Activated CD8-positive, alpha-beta T cell treated with anti-CD3 and anti-CD28 coated beads for 36 hours (primary cell): ENCODE data around the gene CES5A. TPM values are rescaled to one million over a fixed set of nuclear protein-coding genes. Genes with fewer than 3 reads are reported as not detected.
"Not testable (repeated sequence)": the region's sequence is repeated elsewhere in the genome, so short reads cannot be mapped to it uniquely, and the experiment has no call there.

Experiments
- ATAC-seq: fragments of 200-7000 bp; cut with Tn5 transposase; one replicate; pipeline ENCODE4 v1.10.0; 2021; ENCODE audit warnings: mild to moderate bottlenecking, moderate library complexity
- CTCF ChIA-PET: fragments of 350-600 bp; sonication (Branson Sonifier 250); formaldehyde crosslinking; loops from one replicate; lab custom pipeline; 2021; ENCODE audit warnings: antibody characterized with exemption; lab: Charles Lee
- POLR2A ChIA-PET: fragments of 350-600 bp; sonication (Branson Sonifier 250); formaldehyde crosslinking; loops from one replicate; lab custom pipeline; 2021; ENCODE audit warnings: antibody characterized with exemption; lab: Charles Lee
- DNase-seq: peaks from one replicate; pipeline ENCODE4 v3.0.0-alpha.2; 2020
- H3K27ac Mint-ChIP-seq: one replicate; pipeline ENCODE4 v1.8.0; 2021; ENCODE audit warnings: mild to moderate bottlenecking, mixed read lengths
- H3K27me3 Mint-ChIP-seq: one replicate; pipeline ENCODE4 v1.8.0; 2021; ENCODE audit warnings: mixed read lengths
- H3K36me3 Mint-ChIP-seq: one replicate; pipeline ENCODE4 v1.8.0; 2021; ENCODE audit warnings: low read depth, mixed read lengths
- H3K4me1 Mint-ChIP-seq: one replicate; pipeline ENCODE4 v1.8.0; 2021; ENCODE audit warnings: low read depth, mixed read lengths
- H3K4me3 Mint-ChIP-seq: one replicate; pipeline ENCODE4 v1.8.0; 2021; ENCODE audit warnings: mild to moderate bottlenecking, moderate library complexity, mixed read lengths
- H3K9me3 Mint-ChIP-seq: one replicate; pipeline ENCODE4 v1.8.0; 2021; ENCODE audit warnings: mixed read lengths
- intact Hi-C: fragments of 100-400 bp; cut with micrococcal nuclease; formaldehyde crosslinking; loops from one replicate; pipeline ENCODE4 v1.10.0; 2022
- total RNA-seq, 2 experiments: library from RNA; stranded (reverse); gene quantifications; one replicate each; pipeline ENCODE4 v1.2.3, GENCODE V29; 2021
- TF ChIP-seq, protein P1 (sequence below): fragments of 200-600 bp; IDR thresholded peaks from one replicate; pipeline ENCODE4 v1.8.0; 2022; ENCODE audit warnings: antibody characterized with exemption, mild to moderate bottlenecking

The CES5A gene
- total RNA-seq, 2 experiments from 2014 or later, result not detected

DNA sequence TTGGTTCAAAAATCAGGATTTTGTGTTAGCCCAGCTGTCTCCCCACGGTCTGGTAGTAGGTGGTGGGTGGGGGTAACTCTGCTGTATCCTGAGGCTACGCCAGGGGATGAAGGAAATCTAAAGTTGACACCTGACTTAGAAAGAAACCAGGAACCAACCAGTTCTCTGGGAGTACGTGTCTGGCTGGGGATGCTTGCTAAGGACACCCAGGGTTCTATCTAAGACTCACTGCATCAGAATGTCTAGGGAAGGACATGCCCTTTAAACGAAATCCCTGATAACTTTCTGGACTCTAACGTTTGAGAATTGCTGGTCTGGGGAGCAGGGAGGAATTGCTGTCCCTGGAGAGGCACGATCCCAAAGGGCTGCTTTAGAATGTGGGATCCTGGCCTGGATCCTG is 39.2 kb upstream of the CES5A start:
- ChIA-PET CTCF (no interaction called here), POLR2A (no interaction called here)
- Mint-ChIP-seq H3K27me3 (peaks cover 8% of the 10 kb centered on the region), H3K9me3 (peaks cover 2% of the 10 kb centered on the region), H3K36me3 (no peaks in the 10 kb centered on the region), H3K4me1 (no peaks in the 10 kb centered on the region), H3K4me3 (no peak overlapping the region), H3K27ac (no peak overlapping the region)
- DNase-seq (no peak), ATAC-seq (no peak)
- intact Hi-C loops, result no loop called here
- TF ChIP-seq, protein P1, sequence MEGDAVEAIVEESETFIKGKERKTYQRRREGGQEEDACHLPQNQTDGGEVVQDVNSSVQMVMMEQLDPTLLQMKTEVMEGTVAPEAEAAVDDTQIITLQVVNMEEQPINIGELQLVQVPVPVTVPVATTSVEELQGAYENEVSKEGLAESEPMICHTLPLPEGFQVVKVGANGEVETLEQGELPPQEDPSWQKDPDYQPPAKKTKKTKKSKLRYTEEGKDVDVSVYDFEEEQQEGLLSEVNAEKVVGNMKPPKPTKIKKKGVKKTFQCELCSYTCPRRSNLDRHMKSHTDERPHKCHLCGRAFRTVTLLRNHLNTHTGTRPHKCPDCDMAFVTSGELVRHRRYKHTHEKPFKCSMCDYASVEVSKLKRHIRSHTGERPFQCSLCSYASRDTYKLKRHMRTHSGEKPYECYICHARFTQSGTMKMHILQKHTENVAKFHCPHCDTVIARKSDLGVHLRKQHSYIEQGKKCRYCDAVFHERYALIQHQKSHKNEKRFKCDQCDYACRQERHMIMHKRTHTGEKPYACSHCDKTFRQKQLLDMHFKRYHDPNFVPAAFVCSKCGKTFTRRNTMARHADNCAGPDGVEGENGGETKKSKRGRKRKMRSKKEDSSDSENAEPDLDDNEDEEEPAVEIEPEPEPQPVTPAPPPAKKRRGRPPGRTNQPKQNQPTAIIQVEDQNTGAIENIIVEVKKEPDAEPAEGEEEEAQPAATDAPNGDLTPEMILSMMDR, result no peak

DNA sequence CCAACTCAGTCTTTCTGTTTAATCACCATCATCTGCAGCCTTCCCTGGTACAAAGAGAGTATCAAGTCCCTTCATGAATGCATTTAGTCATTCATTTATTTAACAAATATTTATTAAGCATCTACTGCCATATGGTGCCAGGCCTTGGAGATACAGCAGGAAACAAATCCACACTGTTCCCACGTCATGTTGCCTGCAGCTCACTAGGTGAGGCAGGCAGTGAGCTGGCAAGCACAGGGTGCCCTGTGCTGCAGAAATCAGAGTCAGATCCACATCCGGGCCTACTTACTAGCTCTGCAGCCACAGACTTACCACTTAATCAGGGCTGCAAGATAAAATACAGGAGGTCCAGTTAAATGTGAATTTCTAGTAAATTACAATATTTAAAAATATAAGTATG is 38.5 kb upstream of the CES5A start:
- H3K9me3 Mint-ChIP-seq, result peaks cover 2% of the 10 kb centered on the region
- H3K4me3 Mint-ChIP-seq, result no peak overlapping the region
- TF ChIP-seq, protein P1, result no peak
- ChIA-PET CTCF (no interaction called here), POLR2A (no interaction called here)
- peaks cover 8% of the 10 kb centered on the region for H3K27me3 Mint-ChIP-seq
- no peak overlapping the region for H3K27ac Mint-ChIP-seq
- DNase-seq (no peak), ATAC-seq (no peak)
- no peaks in the 10 kb centered on the region for H3K36me3 Mint-ChIP-seq
- H3K4me1 Mint-ChIP-seq, result no peaks in the 10 kb centered on the region
- intact Hi-C loops, result no loop called here

DNA sequence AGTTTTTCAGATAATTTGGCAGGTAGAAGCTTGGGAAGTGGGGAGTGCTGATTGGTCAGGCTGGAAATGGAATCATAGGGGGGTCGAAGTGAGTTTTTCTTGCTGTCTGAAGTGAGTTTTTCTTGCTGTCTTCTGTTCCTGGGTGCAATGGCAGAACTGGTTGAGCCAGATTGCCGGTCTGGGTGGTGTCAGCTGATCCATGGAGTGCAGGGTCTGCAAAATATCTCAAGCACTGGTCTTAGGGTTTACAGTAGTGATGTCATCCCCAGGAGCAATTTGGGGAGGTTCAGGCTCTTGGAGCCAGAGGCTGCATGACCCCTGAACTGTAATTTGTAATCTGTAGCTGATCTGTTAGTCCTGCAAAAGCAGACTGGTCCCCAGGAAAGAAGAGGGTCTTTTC is 37.9 kb upstream of the CES5A start:
- H3K4me3 Mint-ChIP-seq, DNase-seq, ATAC-seq, H3K36me3 Mint-ChIP-seq, H3K9me3 Mint-ChIP-seq, POLR2A ChIA-PET, H3K27me3 Mint-ChIP-seq, H3K4me1 Mint-ChIP-seq, intact Hi-C loops, H3K27ac Mint-ChIP-seq, CTCF ChIA-PET: not testable (repeated sequence)

DNA sequence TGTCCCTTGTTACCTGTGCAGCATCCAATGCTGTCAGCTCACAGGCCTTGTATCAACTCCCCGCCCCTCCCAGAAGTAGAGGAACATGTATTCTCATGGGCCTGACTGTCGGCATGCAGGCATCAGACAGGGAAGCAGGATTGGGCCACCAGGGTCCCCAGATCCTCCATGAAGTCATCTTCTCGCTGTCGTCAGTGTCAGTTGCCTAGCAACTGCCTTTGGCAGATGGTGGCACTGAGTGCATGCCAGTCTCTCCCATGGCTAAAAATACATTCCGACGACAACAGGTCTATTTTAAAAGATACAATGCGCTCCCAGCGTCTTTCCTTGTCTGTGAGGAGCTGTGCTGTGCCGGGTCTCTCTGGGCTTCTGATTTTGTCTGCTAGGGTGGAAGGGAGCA is 36.8 kb upstream of the CES5A start:
- Mint-ChIP-seq H3K4me3 (no peak overlapping the region), H3K27me3 (peaks cover 6% of the 10 kb centered on the region), H3K36me3 (no peaks in the 10 kb centered on the region), H3K4me1 (no peaks in the 10 kb centered on the region), H3K27ac (no peak overlapping the region), H3K9me3 (peaks cover 2% of the 10 kb centered on the region)
- ChIA-PET POLR2A (no interaction called here), CTCF (no interaction called here)
- intact Hi-C loops, result no loop called here
- no peak for DNase-seq
- TF ChIP-seq, protein P1, result no peak
- no peak for ATAC-seq

DNA sequence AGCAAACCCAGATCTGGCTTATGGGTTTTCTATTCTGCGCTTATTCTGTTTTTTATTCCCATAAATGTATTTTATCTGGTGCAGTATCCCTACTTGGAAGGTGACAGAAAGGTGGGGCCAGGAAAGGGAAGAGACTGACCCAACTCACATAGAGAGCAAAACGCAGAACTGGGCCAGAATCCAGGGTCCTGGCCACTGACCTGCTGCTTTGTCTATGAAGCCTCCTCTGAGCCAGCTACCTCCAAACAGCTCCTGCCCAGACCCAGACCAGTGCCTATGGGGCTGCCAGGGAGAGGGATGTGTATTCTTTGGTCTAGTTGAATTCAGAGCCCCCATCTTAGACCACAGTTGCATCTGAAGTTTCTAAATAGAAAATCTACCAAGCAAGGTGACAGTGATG is 36.4 kb upstream of the CES5A start:
- H3K36me3 Mint-ChIP-seq, result no peaks in the 10 kb centered on the region
- TF ChIP-seq, protein P1, result no peak
- no peak for ATAC-seq
- peaks cover 2% of the 10 kb centered on the region for H3K9me3 Mint-ChIP-seq
- H3K27me3 Mint-ChIP-seq, result peaks cover 6% of the 10 kb centered on the region
- no peak overlapping the region for H3K4me3 Mint-ChIP-seq
- POLR2A ChIA-PET, result no interaction called here
- no peaks in the 10 kb centered on the region for H3K4me1 Mint-ChIP-seq
- intact Hi-C loops, result no loop called here
- no peak overlapping the region for H3K27ac Mint-ChIP-seq
- no peak for DNase-seq
- CTCF ChIA-PET, result no interaction called here

DNA sequence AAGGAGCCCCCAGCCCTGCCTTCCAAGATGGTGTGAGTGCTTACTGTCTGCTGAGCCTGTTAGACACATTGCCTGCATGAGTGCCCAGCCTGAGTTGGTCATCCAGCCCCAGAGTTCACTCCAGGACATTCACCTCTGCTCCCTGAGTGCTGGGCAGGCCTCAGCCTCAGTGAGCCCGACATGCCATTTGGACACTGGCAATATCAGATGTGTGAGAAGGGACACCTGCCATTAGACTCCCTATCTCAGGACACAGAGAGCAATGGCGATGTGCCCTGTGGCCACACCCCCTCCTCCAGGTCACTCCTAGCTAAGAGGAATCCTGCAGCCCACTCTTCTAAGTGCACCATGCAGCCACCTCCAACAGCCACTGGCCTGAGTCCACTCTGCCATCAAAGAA is 34.7 kb upstream of the CES5A start:
- Mint-ChIP-seq H3K4me3 (no peak overlapping the region), H3K4me1 (no peaks in the 10 kb centered on the region), H3K9me3 (peaks cover 2% of the 10 kb centered on the region), H3K36me3 (no peaks in the 10 kb centered on the region), H3K27ac (no peak overlapping the region), H3K27me3 (peaks cover 10% of the 10 kb centered on the region)
- ChIA-PET CTCF (no interaction called here), POLR2A (no interaction called here)
- TF ChIP-seq, protein P1, result no peak
- ATAC-seq (no peak), DNase-seq (no peak)
- intact Hi-C loops, result no loop called here
